ENCODE data around the gene UNKL.

GRCh38 chr16:1459967-1460366 lies 45.5 kb upstream of the UNKL start:
- no peak for TF ChIP-seq CTCF (IDR thresholded peaks at IDR 0.05; ENCODE audit: borderline replicate concordance, extremely low read depth, low read length, poor library complexity, severe bottlenecking)
- TF ChIP-seq EZH2 (IDR thresholded peaks at IDR 0.05; ENCODE audit: borderline replicate concordance, low read depth, low read length, severe bottlenecking), result no peak
